GM12878 (cell line): ENCODE results near the gene MITF. TPM values are rescaled to one million over a fixed set of nuclear protein-coding genes. Genes with fewer than 3 reads are reported as not detected.

Experiments used
- ATAC-seq: fragments of 200-7000 bp; cut with Tn5 transposase; 3 replicates; pipeline ENCODE4 v1.9.1; 2020; ENCODE audit warnings: mild to moderate bottlenecking, moderate library complexity
- BruUV-seq: library from RNA; stranded (reverse); fragments of 400-500 nt; replicated peaks from 2 replicates; lab custom pipeline; 2021; lab: Mats Ljungman, UMichigan
- CTCF ChIA-PET: fragments of 300-600 bp; sonication (Branson Sonifier 250); formaldehyde crosslinking; extraction: SDS; loops from one replicate; lab custom pipeline; 2021; ENCODE audit warnings: inconsistent platforms; lab: Yijun Ruan, JAX
- POLR2A ChIA-PET: fragments of 350-600 bp; formaldehyde crosslinking; extraction: SDS; loops from one replicate; lab custom pipeline; 2021; ENCODE audit warnings: inconsistent platforms; lab: Charles Lee
- RAD21 ChIA-PET: fragments of 300-600 bp; sonication (Branson Sonifier 250); formaldehyde crosslinking; loops from one replicate; lab custom pipeline; 2023; ENCODE audit warnings: antibody characterized with exemption; ENCODE audit not compliant: unreplicated experiment; lab: Charles Lee
- SMC1A ChIA-PET: fragments of 300-600 bp; sonication (Branson Sonifier 250); formaldehyde crosslinking; loops from one replicate; lab custom pipeline; 2023; ENCODE audit not compliant: unreplicated experiment, uncharacterized antibody; lab: Charles Lee
- DNase-seq: peaks from one replicate; pipeline ENCODE4 v3.0.0-alpha.2; 2011; ENCODE audit warnings: low read depth, low spot score
- FAIRE-seq: peaks from 3 replicates; lab custom pipeline; 2011; peaks lifted over from hg19 to GRCh38; lab: Jason Lieb, UNC
- H2AFZ ChIP-seq: 2 replicates; pipeline ENCODE4 v1.6.0; 2011; ENCODE audit warnings: low read depth, low read length, control low read depth; ENCODE audit not compliant: control insufficient read depth
- H3K27ac ChIP-seq: 2 replicates; pipeline ENCODE4 v1.5.1; 2011; ENCODE audit warnings: control low read depth; ENCODE audit not compliant: control insufficient read depth, insufficient read depth
- H3K27me3 ChIP-seq, 2 experiments: replicated peaks in 1 of 2; 2 replicates each; pipeline versions ENCODE4 v1.6.0 to v1.6.1; 2011; ENCODE audit warnings: low read length in 1 of 2; ENCODE audit not compliant: control insufficient read depth in 2 of 2, insufficient read depth in 2 of 2
- H3K36me3 ChIP-seq, 2 experiments: 2 replicates each; pipeline ENCODE4 v1.5.1; 2011; ENCODE audit warnings: low read length in 1 of 2; ENCODE audit not compliant: control insufficient read depth in 2 of 2, insufficient read depth in 2 of 2
- H3K4me1 ChIP-seq: 2 replicates; pipeline ENCODE4 v1.6.1; 2011; ENCODE audit warnings: mild to moderate bottlenecking, low read length, moderate library complexity, mixed read lengths; ENCODE audit not compliant: control insufficient read depth, insufficient read depth
- H3K4me2 ChIP-seq: 2 replicates; pipeline ENCODE4 v1.6.0; 2011; ENCODE audit warnings: control low read depth; ENCODE audit not compliant: control insufficient read depth, insufficient read depth
- H3K4me3 ChIP-seq: fragments of 200-600 bp; sonication (generic); 2 replicates; pipeline ENCODE4 v1.5.1; 2016
- H3K79me2 ChIP-seq: 2 replicates; pipeline ENCODE4 v1.6.0; 2011; ENCODE audit warnings: low read length; ENCODE audit not compliant: control insufficient read depth, insufficient read depth
- H3K9ac ChIP-seq: 2 replicates; pipeline ENCODE4 v1.8.0; 2011; ENCODE audit warnings: low read length, control low read depth, mixed read lengths; ENCODE audit not compliant: control insufficient read depth, insufficient read depth
- H3K9me3 ChIP-seq: replicated peaks from 3 replicates; pipeline ENCODE4 v1.5.1; 2011; ENCODE audit warnings: mild to moderate bottlenecking, low read length; ENCODE audit not compliant: control insufficient read depth, insufficient read depth
- H4K20me1 ChIP-seq: 2 replicates; pipeline ENCODE4 v1.6.0; 2011; ENCODE audit not compliant: control insufficient read depth, insufficient read depth
- CBX3 ChIP-seq: fragments of 200-600 bp; sonication (generic); IDR thresholded peaks from 2 replicates; pipeline ENCODE4 v1.6.1; 2016; ENCODE audit warnings: low read depth, borderline replicate concordance
- EZH2 ChIP-seq: IDR thresholded peaks from 2 replicates; pipeline ENCODE4 v1.6.1; 2012; ENCODE audit warnings: low read depth, mild to moderate bottlenecking, control low read depth, inconsistent platforms, low read length, borderline replicate concordance; ENCODE audit not compliant: control insufficient read depth
- KDM1A ChIP-seq: fragments of 200-600 bp; sonication (generic); IDR thresholded peaks from 2 replicates; pipeline ENCODE4 v1.6.1; 2016; ENCODE audit warnings: borderline replicate concordance
- MXI1 ChIP-seq: fragments of 150-350 bp; IDR thresholded peaks from 2 replicates; pipeline ENCODE4 v1.6.1; 2011; ENCODE audit warnings: low read depth, mild to moderate bottlenecking, inconsistent platforms, low read length, improper control_type of control experiment
- MYB ChIP-seq: fragments of 150-350 bp; IDR thresholded peaks from 2 replicates; pipeline ENCODE4 v1.6.1; 2014; ENCODE audit warnings: mild to moderate bottlenecking, low read depth, low read length, borderline replicate concordance
- PML ChIP-seq: IDR thresholded peaks from 2 replicates; pipeline ENCODE4 v1.6.1; 2012; ENCODE audit warnings: low read length, inconsistent platforms
- POU2F2 ChIP-seq: IDR thresholded peaks from 3 replicates; pipeline ENCODE4 v1.6.1; 2011; ENCODE audit warnings: low read depth, mild to moderate bottlenecking, low read length, borderline replicate concordance
- RUNX3 ChIP-seq: IDR thresholded peaks from 2 replicates; pipeline ENCODE4 v1.6.1; 2012; ENCODE audit warnings: low read length, inconsistent platforms
- TAF1 ChIP-seq: IDR thresholded peaks from 2 replicates; pipeline ENCODE4 v1.6.1; 2011; ENCODE audit warnings: mild to moderate bottlenecking, low read depth, low read length, borderline replicate concordance
- TARDBP ChIP-seq: IDR thresholded peaks from 2 replicates; pipeline ENCODE4 v1.6.1; 2016; ENCODE audit warnings: borderline replicate concordance
- USF1 ChIP-seq: IDR thresholded peaks from 2 replicates; pipeline ENCODE4 v1.6.1; 2011; ENCODE audit warnings: borderline replicate concordance, low read depth, mild to moderate bottlenecking, moderate library complexity, mixed read lengths, low read length; ENCODE audit not compliant: insufficient read depth; ENCODE audit errors: extremely low read length
- YBX1 ChIP-seq: fragments of 450-650 bp; IDR thresholded peaks from 2 replicates; pipeline ENCODE4 v1.6.1; 2016; ENCODE audit warnings: antibody characterized with exemption
- ZNF217 ChIP-seq: fragments of 450-650 bp; IDR thresholded peaks from 2 replicates; pipeline ENCODE4 v1.6.1; 2017; ENCODE audit warnings: antibody characterized with exemption, mild to moderate bottlenecking
- WGBS: methylation state at CpG from one replicate; pipeline ENCODE4 v1.1.6; 2016; ENCODE audit warnings: low lambda C conversion rate; ENCODE audit not compliant: insufficient replicate concordance, insufficient coverage; ENCODE audit errors: missing lambda C conversion rate; 5-methylcytosine and 5-hydroxymethylcytosine counted together
- in situ Hi-C: fragments of 300-500 bp; cut with MboI; formaldehyde crosslinking; loops from 9 replicates; pipeline ENCODE4 v1.14.3; 2018; ENCODE audit warnings: mixed read lengths
- intact Hi-C: fragments of 100-400 bp; cut with micrococcal nuclease; formaldehyde crosslinking; loops from one replicate; pipeline ENCODE4 v1.14.2; 2022; ENCODE audit not compliant: unreplicated experiment
- polyA plus RNA-seq, 11 experiments: library from polyadenylated mRNA; depleted of rRNA in 4 of 11; unstranded in 6 of 11; stranded (reverse) in 5 of 11; fragments of >200 nt; fragmentation: Nextera tagmentation in 4 of 11; fragmentation: Illumina TruSeq in 1 of 11; extraction: Ambion mirVana in 4 of 11; extraction: Trizol in 1 of 11; gene quantifications; 1 replicate in 1 of 11; 2 replicates in 10 of 11; pipeline versions ENCODE4 v1.2.1 to v1.2.3, GENCODE V29; 2011 to 2016; ENCODE audit warnings: inconsistent platforms in 2 of 11, missing spikeins in 2 of 11, low read depth in 1 of 11
- total RNA-seq, 4 experiments: library from RNA; depleted of rRNA in 3 of 4; stranded (reverse); fragments of >200 nt in 3 of 4; fragmentation: Illumina TruSeq in 1 of 4; extraction: Trizol in 1 of 4; gene quantifications; 2 replicates each; pipeline versions ENCODE4 v1.2.1 to v1.2.3, GENCODE V29; 2013 to 2021
- TF ChIP-seq, protein P1 (sequence below): fragments of 450-650 bp; IDR thresholded peaks from 2 replicates; pipeline ENCODE4 v1.6.1; 2017; ENCODE audit warnings: low read depth, mild to moderate bottlenecking, moderate library complexity

The MITF gene
- total and polyA plus RNA-seq, 10 of the 15 experiments (the other 5 are each of a cell fraction or from before 2014, with no cell fraction given), result under 0.01 to 0.90 (median 0.06) TPM; not detected in 3

DNA sequence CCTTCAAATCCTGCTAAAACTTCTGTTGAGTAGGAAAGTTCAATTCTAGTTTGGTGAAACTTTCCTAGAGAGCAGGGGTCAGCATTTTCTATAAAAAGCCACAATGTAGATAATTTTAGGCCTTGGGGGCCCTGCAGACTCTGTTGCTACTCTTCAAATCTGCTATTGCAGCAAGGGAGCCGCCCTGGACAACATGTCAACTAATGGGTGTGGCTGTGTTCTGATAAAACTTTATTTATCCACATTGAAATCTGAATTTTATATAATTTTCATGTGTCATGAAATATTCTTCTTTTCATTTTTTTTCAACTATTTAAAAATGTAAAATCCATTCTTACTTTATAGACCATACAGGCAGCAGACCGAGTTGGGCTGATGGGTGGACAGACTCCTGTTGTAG is 192.8 kb downstream of the MITF start:
- ChIA-PET CTCF (no interaction called here), RAD21 (no interaction called here), SMC1A (no interaction called here), POLR2A (no interaction called here)
- no peak overlapping the region for H3K9ac ChIP-seq
- TF ChIP-seq PML, result no peak
- no peak for TF ChIP-seq EZH2
- no peak for TF ChIP-seq POU2F2
- no peak for TF ChIP-seq USF1
- TF ChIP-seq MYB, result no peak
- TF ChIP-seq CBX3, result no peak
- no peak for TF ChIP-seq RUNX3
- TF ChIP-seq, protein P1, sequence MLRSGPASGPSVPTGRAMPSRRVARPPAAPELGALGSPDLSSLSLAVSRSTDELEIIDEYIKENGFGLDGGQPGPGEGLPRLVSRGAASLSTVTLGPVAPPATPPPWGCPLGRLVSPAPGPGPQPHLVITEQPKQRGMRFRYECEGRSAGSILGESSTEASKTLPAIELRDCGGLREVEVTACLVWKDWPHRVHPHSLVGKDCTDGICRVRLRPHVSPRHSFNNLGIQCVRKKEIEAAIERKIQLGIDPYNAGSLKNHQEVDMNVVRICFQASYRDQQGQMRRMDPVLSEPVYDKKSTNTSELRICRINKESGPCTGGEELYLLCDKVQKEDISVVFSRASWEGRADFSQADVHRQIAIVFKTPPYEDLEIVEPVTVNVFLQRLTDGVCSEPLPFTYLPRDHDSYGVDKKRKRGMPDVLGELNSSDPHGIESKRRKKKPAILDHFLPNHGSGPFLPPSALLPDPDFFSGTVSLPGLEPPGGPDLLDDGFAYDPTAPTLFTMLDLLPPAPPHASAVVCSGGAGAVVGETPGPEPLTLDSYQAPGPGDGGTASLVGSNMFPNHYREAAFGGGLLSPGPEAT, result no peak
- no peak for TF ChIP-seq KDM1A
- TF ChIP-seq ZNF217, result no peak
- TF ChIP-seq YBX1, result no peak
- TF ChIP-seq TAF1, result no peak
- no peak for TF ChIP-seq TARDBP
- no peak for TF ChIP-seq MXI1
- H3K4me1 ChIP-seq, result no peaks in the 10 kb centered on the region
- no peak for FAIRE-seq
- BruUV-seq, result no TSS peak
- no peaks in the 10 kb centered on the region for H3K9me3 ChIP-seq
- no peaks in the 10 kb centered on the region for H3K79me2 ChIP-seq
- H3K27ac ChIP-seq, result no peak overlapping the region
- H4K20me1 ChIP-seq, result no peaks in the 10 kb centered on the region
- ATAC-seq, result no peak
- intact Hi-C loops, result no loop called here
- H3K36me3 ChIP-seq, result no peaks in the 10 kb centered on the region
- DNase-seq, result no peak
- in situ Hi-C loops, result loop anchor here (25.0 kb wide), 1 partner anchor 770 kb away; no protein-coding TSS in a partner anchor
- H2AFZ ChIP-seq, result no peak overlapping the region
- no peaks in the 10 kb centered on the region for H3K27me3 ChIP-seq
- no peak overlapping the region for H3K4me3 ChIP-seq
- no peak overlapping the region for H3K4me2 ChIP-seq
- 3% methylated on average over 2 of the region's 2 CpGs for WGBS
